NB4 (cell line): ENCODE measurements around the gene CLVS2.

Experiments used
- CTCF ChIP-seq: IDR thresholded peaks from one replicate; pipeline ENCODE4 v1.5.1; 2012; ENCODE audit warnings: low read depth, low read length
- MAX ChIP-seq: IDR thresholded peaks from 2 replicates; pipeline ENCODE4 v1.6.1; 2011; ENCODE audit warnings: low read depth, low read length
- POLR2A ChIP-seq: IDR thresholded peaks from 2 replicates; pipeline ENCODE4 v1.6.1; 2011; ENCODE audit warnings: mild to moderate bottlenecking; ENCODE audit not compliant: insufficient read length; ENCODE audit errors: extremely low read depth

- no peak for TF ChIP-seq POLR2A
- TF ChIP-seq CTCF, result no peak
- no peak for TF ChIP-seq MAX
Observed at GRCh38 chr6:123091896-123092271, 95.8 kb downstream of the CLVS2 start.
